ENCODE data around the gene PROP1. TPM values are rescaled to one million over a fixed set of nuclear protein-coding genes. Genes with fewer than 3 reads are reported as not detected.

Gene PROP1
- total and polyA plus RNA-seq, 2 of the 4 experiments (the other 2 are of a cell fraction): not detected

GRCh38 chr5:177982072-177982727, 13.8 kb downstream of the PROP1 start:
- Histone ChIP-seq H4K5ac (ENCODE audit: low read depth, low read length) (no peak overlapping the region), H3K79me1 (ENCODE audit: low read depth in 1 of 2, low read length in 2 of 2) (no peaks in the 10 kb centered on the region), H3K27me3 (ENCODE audit: control insufficient read depth, insufficient read depth, low read length) (peaks cover 33% of the 10 kb centered on the region), H3K18ac (ENCODE audit: low read depth, low read length) (no peak overlapping the region), H2AK9ac (replicated peaks; ENCODE audit: low read depth, low read length, poor library complexity) (no peak overlapping the region), H2BK20ac (ENCODE audit: low read depth, low read length) (no peak overlapping the region), H3K14ac (replicated peaks; ENCODE audit: low read depth, low read length) (no peak overlapping the region), H3K4me3 (ENCODE audit: insufficient read depth, low read depth, low read length) (no peak overlapping the region), H3K23ac (ENCODE audit: low read depth, low read length) (no peak overlapping the region), H3K4me2 (ENCODE audit: low read depth, low read length) (no peak overlapping the region), H3K36me3 (ENCODE audit: control insufficient read depth, insufficient read depth, low read length) (no peaks in the 10 kb centered on the region), H3K4ac (ENCODE audit: low read depth, low read length) (no peak overlapping the region), H3K27ac (ENCODE audit: insufficient read depth, low read length) (no peak overlapping the region), H4K20me1 (ENCODE audit: insufficient read depth, low read length) (no peaks in the 10 kb centered on the region), H2BK15ac (ENCODE audit: low read depth, low read length) (no peak overlapping the region), H3K9me1 (ENCODE audit: insufficient read depth, low read length) (no peaks in the 10 kb centered on the region), H2AK5ac (ENCODE audit: low read depth, low read length) (no peak overlapping the region), H3K4me1 (ENCODE audit: control insufficient read depth, insufficient read depth, low read length) (no peaks in the 10 kb centered on the region), H4K8ac (ENCODE audit: low read depth in 2 of 2, low read length in 2 of 2) (no peak overlapping the region), H2AFZ (replicated peaks; ENCODE audit: low read length, poor library complexity) (no peak overlapping the region), H3K9me3 (ENCODE audit: control insufficient read depth, insufficient read depth, low read length) (no peaks in the 10 kb centered on the region), H2BK5ac (ENCODE audit: low read depth, low read length, poor library complexity, severe bottlenecking) (no peak overlapping the region), H3K9ac (ENCODE audit: low read depth, low read length) (no peak overlapping the region), H3K56ac (ENCODE audit: extremely low read depth, insufficient read depth, low read length) (no peak overlapping the region), H2BK120ac (ENCODE audit: low read depth, low read length) (no peak overlapping the region), H4K91ac (ENCODE audit: insufficient read depth, low read depth, low read length) (no peak overlapping the region)
- in situ Hi-C loops (cut with MboI; ENCODE audit: low sequenced_read_pairs) (no loop called here), dilution Hi-C loops (cut with HindIII; ENCODE audit: low sequenced_read_pairs, unreplicated experiment) (no loop called here), intact Hi-C loops (cut with micrococcal nuclease) (no loop called here)
- BruUV-seq (replicated peaks): no TSS peak
- DNase-seq: no peak
- 0% methylated on average over 4 of the region's 17 CpGs; no CpG with 5 or more reads in 1 of the 2 experiments for WGBS, 2 experiments (ENCODE audit: extremely low coverage in 2 of 2, insufficient read length in 1 of 2)
- ChIA-PET CTCF (no interaction called here), POLR2A (ENCODE audit: unreplicated experiment) (no interaction called here)
- TF ChIP-seq RAD21 (IDR thresholded peaks at IDR 0.05; ENCODE audit: low read length) (no peak), NFE2L2 (IDR thresholded peaks at IDR 0.05; ENCODE audit: low read depth, low read length) (no peak), MXI1 (IDR thresholded peaks at IDR 0.05; ENCODE audit: borderline replicate concordance, low read depth, low read length) (no peak), MAFK (IDR thresholded peaks at IDR 0.05; ENCODE audit: low read depth, low read length) (no peak)
- ATAC-seq (ENCODE audit: low read depth): no peak
